NCI-H345 treated with DMSO at 0.1 percent for 48 hours (cell line): ENCODE measurements around the gene A2M.
"Not testable (repeated sequence)": the region's sequence is repeated elsewhere in the genome, so short reads cannot be mapped to it uniquely, and the experiment has no call there.

Experiments
- DNase-seq: peaks from one replicate; lab custom pipeline; 2025; ENCODE audit not compliant: unreplicated experiment; lab: John Stamatoyannopoulos, UW

Gene A2M

DNA sequence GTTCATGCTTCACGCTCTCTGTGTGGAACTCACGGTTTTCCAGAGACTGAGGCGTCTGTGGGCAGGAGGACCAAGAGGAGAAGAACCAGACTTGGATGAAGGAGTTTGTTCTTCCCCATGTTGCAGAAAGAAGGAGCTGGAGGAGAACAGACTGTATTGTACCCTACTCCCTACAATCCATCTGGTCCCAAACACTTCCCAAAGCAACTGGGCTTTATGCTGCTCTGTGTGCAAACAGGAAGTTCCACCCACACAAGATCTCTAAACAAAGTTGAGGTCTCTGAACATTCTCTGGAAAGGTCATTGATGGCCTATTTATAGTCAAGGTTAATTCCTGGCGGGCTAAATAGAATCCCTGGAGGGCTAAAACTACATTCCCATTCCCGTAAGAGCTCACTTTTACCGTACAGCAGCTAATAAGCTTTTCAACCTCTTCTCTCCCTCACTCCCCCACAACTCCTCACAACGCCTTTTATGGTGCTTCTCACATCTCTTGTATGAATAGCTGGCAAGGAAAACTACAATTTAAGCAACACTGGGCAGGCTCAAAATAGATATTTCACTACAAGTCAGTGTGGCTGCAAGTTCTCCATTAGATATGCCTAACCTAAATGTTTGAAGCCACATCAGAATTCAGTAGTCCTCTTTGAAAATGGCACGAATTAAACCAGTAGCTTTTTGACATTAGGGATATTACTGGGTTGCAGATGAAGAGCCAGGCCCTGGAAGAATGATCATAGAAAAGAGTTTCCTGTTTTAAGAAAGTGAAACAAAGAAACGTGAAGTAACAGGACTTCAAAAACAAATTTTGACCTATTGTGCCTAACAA, at the start of gene A2M:
A2M (minus strand) TSS at position 189 of the 829 bp plus-strand sequence; CDS start at position 119, 70 bp downstream.
- no peak for DNase-seq

DNA sequence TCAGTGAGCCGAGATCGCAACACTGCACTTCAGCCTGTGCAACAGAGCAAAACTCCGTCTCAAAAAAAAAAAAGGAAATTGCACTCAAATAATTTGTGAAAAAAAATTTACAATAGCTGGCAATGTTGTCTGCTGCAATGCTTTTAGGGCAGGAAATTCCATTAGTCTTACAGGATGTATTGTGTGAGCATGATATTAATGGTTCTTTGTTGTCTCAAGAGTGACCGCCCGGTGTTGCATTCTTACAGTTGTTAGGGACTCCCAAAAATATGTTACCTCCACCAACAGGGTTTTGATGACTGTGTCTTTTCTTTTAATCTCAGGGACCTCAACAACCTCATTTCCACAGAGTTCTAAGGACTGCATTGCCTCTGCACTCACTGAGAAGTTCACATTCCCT, 47.7 kb upstream of the A2M start:
- DNase-seq = no peak

DNA sequence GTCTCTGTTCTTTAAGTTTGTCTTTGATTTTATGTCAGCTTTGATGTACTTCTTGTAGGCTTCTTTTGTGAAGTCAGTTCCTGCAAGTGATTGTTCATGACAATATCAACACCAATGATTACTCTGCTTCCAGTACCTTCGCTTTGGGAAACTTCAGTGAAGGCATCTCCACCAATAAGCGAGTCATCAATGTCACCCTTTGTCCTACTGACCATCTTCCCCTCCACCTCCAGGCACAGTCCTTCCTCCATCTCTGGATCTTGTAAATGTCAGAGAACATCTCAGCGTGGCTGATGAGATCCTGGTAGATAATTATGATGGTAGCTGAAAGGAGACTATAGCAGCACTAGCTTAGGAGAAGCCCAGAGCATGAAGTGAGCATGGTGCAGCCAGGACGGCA, 40.4 kb upstream of the A2M start:
- DNase-seq = no peak

GRCh38 chr12:9149372-9149771, 33.7 kb upstream of the A2M start:
- no peak for DNase-seq

- no peak for DNase-seq
Observed at GRCh38 chr12:9148926-9149325, 33.2 kb upstream of the A2M start.

- no peak for DNase-seq
Observed at GRCh38 chr12:9147461-9147860, 31.7 kb upstream of the A2M start.

GRCh38 chr12:9144730-9145106, 29.0 kb upstream of the A2M start:
- DNase-seq = no peak

GRCh38 chr12:9143929-9144729, 28.4 kb upstream of the A2M start:
- DNase-seq = no peak

DNA sequence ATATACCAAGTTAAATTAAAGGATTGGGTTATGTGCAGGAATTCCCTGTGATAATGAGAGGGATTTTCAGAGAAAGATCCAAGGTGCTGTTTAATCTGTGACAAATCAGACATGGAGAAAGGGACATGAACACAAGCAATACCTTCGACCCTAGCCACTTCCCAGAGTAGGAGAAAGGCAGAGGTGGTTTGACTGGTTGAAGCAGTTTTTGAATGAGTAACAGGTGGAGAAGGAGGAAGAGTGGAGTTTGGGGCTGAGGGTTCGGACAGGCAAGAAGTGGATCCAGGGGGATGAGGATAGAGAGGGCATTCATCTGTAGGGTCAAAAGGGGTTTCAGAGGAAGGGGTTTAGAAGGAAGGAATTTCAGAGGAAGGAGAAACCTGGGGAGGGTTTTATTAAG, 27.4 kb upstream of the A2M start:
- no peak for DNase-seq

DNA sequence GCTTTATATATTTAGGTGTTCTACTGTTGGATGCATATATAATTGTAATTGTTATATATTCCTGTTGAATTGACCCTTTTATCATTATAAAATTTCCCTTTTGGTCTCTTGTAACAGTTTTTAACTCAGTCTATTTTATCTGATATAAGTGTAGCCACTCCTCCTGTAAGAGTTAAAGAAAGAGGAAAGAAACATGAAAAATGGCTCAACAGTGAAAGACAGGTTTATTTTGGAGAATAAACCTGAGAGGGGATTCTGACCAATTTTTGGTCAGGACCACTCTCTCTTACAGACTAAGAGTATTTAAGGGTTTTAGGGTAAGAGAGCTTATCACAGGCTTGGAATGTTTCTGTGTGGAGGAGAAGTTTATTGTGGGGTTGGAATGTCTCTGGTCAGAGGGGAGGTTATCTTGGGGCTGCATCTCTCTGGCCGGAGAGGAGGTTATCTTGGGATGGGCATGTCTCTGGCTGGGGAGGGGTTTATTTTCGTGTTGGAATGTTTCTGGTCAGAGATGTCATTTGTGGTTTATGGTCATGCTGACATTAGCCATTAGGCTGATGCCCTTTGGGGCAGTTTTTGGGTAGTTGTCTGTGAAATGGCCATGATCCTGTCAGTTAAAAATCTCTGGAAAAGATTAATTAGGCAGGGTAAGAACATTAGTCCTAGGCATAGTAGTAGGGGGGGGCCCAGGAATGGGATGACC, 24.0 kb upstream of the A2M start:
- DNase-seq = not testable (repeated sequence)

DNA sequence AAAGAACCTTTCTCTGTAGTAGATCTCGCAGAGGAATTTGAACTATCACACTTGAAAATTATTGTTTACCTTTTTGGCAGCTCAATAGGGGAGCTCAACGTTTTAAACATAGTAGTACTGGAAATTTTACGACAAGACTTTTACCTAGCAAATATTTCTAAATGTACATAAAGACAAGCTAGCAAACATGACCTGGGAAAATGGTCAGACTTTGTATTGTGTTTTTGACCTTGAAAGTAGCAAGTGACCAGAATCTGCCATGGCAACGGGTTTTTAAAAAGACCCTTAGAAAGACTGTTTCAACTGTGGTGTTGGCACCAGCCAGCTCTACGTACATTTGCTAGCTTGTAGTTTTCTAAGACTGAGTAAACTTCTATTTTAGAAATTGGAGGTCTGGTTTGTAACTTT, 20.2 kb upstream of the A2M start:
- no peak for DNase-seq

- DNase-seq = no peak
Observed at GRCh38 chr12:9134981-9135628, 19.4 kb upstream of the A2M start.

DNA sequence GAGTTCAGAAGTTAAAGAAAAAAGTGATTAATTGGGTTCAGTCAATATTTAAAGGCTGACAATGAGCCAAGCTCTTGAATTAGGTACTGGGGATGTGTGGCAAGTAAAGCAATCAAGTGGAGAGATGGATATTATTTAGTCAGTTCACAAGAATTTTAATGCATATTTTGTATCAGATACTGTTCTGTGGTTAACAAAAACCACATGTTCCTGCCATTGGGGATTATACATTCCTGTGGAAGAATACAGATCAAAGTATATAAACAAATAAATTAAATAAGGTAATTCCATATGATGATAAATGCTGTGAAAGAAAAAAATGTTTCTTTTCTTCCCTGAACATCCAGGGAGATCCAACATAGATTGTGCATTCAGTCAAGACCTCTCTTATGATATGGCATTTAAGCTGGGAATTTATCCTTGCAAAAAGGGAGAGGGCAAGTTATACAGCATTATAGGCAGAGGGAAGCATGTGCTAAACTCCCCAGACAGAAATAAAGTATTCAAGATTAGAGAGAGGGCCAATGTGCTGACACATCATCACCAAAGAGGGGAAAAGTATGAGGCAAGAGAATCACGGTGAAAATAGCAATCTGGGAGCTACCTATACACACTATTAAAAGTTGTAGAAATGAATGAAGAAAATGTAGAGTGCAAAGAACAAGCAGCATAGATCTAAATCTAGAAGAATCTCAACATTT, 17.6 kb upstream of the A2M start:
- DNase-seq = no peak

DNA sequence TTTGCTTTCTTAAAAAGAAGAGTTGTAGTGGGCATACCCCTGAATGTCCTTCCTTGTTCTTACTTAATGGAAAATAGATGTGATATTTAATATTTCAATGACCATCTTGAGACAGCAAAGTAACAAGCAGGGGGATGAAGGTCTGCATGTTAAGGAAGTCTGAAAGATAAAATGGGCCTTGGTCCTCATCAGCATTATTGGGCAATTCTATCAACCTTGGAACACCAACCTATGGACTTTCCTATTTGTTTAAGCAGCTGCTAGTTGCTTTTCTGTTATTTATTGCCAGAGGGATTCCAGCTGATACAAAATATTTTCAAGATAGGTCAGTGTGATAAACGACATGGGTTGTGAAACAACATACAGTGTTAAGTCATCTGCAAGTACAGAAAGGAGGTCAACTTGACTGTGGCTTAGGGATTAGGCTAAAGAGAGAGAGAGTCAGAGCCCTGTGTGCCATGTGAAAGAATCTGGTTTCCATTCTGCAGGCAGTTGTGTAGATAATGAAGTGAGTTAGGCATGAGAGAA, 16.4 kb upstream of the A2M start:
- no peak for DNase-seq

DNA sequence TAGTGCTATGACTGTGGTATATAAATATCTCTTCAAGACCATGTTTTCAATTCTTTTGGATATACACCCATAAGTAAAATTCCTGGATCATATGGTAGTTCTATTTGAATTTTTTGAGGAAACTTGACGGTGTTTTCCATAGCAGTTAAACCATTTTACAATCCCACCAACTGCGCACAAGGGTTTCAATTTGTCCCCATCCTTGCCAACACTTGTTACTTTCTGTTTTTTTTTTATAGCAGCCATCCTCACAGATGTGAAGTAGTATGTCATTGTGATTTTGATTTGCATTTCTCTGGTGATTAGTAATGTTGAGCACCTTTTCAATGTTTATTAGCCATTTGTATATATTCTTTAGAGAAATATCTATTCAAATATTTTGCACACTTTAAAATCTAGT, 14.5 kb upstream of the A2M start:
- no peak for DNase-seq

DNA sequence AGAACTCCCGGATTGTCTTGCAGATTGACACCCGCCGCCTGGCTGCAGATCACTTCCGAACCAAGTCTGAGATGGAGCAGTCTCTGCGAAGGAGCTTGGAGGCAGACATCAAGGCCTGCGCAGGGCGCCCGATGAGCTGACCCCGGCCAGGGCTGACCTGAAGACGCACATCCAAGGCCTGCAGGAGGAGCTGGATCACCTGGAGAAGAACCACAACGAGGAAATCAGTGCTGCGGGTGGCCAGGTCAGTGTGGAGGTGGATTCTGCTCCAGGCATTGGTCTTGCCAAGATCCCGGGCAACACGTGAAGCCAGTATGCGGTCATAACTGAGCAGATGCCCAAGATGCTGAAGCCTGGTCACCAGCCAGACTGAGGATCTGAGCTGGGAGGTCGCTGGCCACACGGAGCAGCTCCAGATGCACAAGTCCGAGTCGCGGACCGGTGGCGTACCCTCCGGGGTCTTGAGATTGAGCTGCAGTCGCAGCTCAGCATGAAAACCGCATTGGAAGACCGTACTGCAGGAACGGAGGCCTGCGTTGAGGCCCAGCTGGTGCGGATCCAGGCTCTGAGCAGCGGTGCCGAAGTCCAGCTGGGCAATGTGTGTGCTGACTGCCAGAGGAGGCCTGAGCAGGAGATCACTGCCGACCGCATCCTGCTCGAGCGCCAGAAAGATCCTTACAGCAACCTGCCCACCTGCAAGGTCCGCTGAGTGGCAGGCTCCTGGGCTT, 12.4 kb upstream of the A2M start:
- DNase-seq = no peak

DNA sequence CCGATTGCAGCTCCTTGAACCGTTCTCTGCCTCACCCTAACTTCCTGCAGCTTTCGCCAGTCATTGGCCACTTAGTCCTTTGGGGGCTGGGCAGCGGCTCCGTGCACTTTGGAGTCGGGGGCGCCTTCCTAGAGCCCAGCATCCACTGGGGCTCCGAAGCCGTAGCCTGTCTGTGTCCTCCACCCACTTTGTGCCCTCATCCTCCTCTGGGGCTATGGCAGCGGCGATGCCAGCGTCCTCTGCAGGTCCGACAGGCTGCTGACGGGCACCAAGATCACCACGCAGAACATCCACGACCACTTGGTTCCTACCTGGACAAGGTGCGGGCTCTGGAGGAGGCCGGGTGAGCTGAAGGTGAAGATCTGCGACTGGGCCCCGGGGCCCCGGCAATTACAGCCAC, 11.8 kb upstream of the A2M start:
- DNase-seq = no peak

DNA sequence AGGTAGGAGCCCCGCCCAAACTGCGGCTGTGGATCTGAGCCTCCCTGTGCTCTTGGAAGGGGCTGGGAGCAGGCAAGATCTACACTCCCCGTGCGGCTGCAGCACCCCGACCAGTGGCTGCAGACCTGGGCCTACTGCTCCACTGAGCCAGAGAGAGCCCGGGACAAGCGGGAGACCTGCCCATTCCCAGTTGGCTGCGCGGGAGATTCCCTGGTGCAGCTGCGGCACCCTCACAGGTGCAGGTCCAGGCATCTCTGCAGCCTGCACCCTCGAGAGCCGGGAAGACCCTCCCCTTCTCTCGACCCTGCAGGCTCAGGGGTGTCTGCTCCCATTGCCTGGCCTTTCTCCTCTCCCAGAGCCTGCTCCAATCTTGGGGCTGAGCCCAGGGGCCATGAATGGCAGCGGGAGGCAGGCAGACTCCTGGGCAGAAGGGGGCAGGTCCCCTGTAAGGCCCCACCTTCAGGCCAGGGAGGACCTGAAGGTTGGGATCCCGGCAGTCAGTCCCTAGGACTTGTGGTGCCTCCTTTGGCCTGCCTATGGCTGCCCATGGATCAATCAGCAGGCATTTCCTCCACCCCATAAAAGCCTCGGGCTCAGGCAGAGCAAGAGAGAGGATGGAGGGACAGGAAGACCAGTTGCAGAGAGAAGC, 8.8 kb upstream of the A2M start:
- DNase-seq = no peak

- no peak for DNase-seq
Observed at GRCh38 chr12:9123781-9124382, 8.2 kb upstream of the A2M start.
